A549 (cell line): ENCODE data around the gene GAL3ST2. TPM values are rescaled to one million over a fixed set of nuclear protein-coding genes. Genes with fewer than 3 reads are reported as not detected.

Experiments
- ATAC-seq, 2 experiments: fragments of 200-7000 bp in 1 of 2; fragments of >200 bp in 1 of 2; cut with Nextera tagmentation in 1 of 2; cut with Tn5 transposase in 1 of 2; 3 replicates each; pipeline versions ENCODE4 v1.8.0 to v1.9.1; 2018 to 2020; ENCODE audit warnings: mild to moderate bottlenecking in 1 of 2, moderate library complexity in 1 of 2
- CTCF ChIA-PET: fragments of 300-600 bp; sonication (Branson Sonifier 250); formaldehyde crosslinking; extraction: SDS; loops from one replicate; lab custom pipeline; 2021; ENCODE audit warnings: antibody characterized with exemption, inconsistent platforms; lab: Yijun Ruan, JAX
- POLR2A ChIA-PET: fragments of 350-600 bp; formaldehyde crosslinking; extraction: SDS; loops from one replicate; lab custom pipeline; 2021; ENCODE audit warnings: antibody characterized with exemption, inconsistent platforms; lab: Yijun Ruan, JAX
- DNase-seq, 2 experiments: peaks; one replicate each; pipeline versions ENCODE4 v3.0.0 to v3.0.0-alpha.2; 2011 to 2016; ENCODE audit warnings: low read depth in 1 of 2, low spot score in 1 of 2
- FAIRE-seq: peaks from 2 replicates; lab custom pipeline; 2011; peaks lifted over from hg19 to GRCh38; lab: Jason Lieb, UNC
- H3K27ac ChIP-seq, 2 experiments: fragments of >200 bp; sonication (Bioruptor Twin); formaldehyde crosslinking; 3 replicates each; pipeline ENCODE4 v1.5.1; 2016 to 2017
- H3K4me1 ChIP-seq: fragments of >200 bp; sonication (Bioruptor Twin); formaldehyde crosslinking; 3 replicates; pipeline ENCODE4 v1.6.1; 2016
- H3K4me2 ChIP-seq: fragments of >200 bp; sonication (Bioruptor Twin); formaldehyde crosslinking; 3 replicates; pipeline ENCODE4 v1.6.1; 2016
- H3K4me3 ChIP-seq: fragments of >200 bp; sonication (Bioruptor Twin); formaldehyde crosslinking; 3 replicates; pipeline ENCODE4 v1.5.1; 2016
- H3K9me3 ChIP-seq: fragments of >200 bp; sonication (Bioruptor Twin); formaldehyde crosslinking; 3 replicates; pipeline ENCODE4 v1.6.1; 2016
- CBX2 ChIP-seq: fragments of 200-600 bp; sonication (generic); IDR thresholded peaks from 2 replicates; pipeline ENCODE4 v1.6.1; 2016; ENCODE audit warnings: low read depth, mild to moderate bottlenecking, borderline replicate concordance
- CEBPB ChIP-seq, 2 experiments: fragments of >200 bp in 1 of 2; sonication (Bioruptor Twin) in 1 of 2; formaldehyde crosslinking in 1 of 2; IDR thresholded peaks; 2 replicates each; pipeline ENCODE4 v1.6.1; 2012 to 2016
- CHD2 ChIP-seq: fragments of 150-350 bp; IDR thresholded peaks from 2 replicates; pipeline ENCODE4 v1.6.1; 2014; ENCODE audit warnings: low read length; ENCODE audit not compliant: partially characterized antibody
- CHD4 ChIP-seq: fragments of 200-600 bp; sonication (generic); IDR thresholded peaks from 2 replicates; pipeline ENCODE4 v1.6.1; 2016; ENCODE audit warnings: antibody characterized with exemption, mild to moderate bottlenecking, borderline replicate concordance
- EP300 ChIP-seq, 2 experiments: fragments of >200 bp; sonication (Bioruptor Twin); formaldehyde crosslinking; IDR thresholded peaks; 2 replicates in 1 of 2; 3 replicates in 1 of 2; pipeline ENCODE4 v1.6.1; 2016 to 2017
- FOSB ChIP-seq: fragments of 250-450 bp; sonication (Bioruptor Pico); IDR thresholded peaks from 2 replicates; pipeline ENCODE4 v1.5.0; 2020; ENCODE audit warnings: mild to moderate bottlenecking, moderate library complexity
- FOSL2 ChIP-seq, 2 experiments: fragments of 450-650 bp in 1 of 2; fragments of >200 bp in 1 of 2; sonication (Bioruptor Twin) in 1 of 2; formaldehyde crosslinking; IDR thresholded peaks; 2 replicates each; pipeline versions ENCODE4 v1.5.0 to v1.6.1; 2016 to 2020; ENCODE audit warnings: mild to moderate bottlenecking in 1 of 2, moderate library complexity in 1 of 2
- HDAC2 ChIP-seq: fragments of 200-600 bp; sonication (generic); IDR thresholded peaks from 2 replicates; pipeline ENCODE4 v1.6.1; 2016
- HOXB13 ChIP-seq: fragments of 250-450 bp; sonication (Bioruptor Pico); IDR thresholded peaks from 2 replicates; pipeline ENCODE4 v1.5.0; 2020; ENCODE audit warnings: low read depth, mild to moderate bottlenecking, moderate library complexity
- JUN ChIP-seq, 2 experiments: fragments of >200 bp; sonication (Bioruptor Twin); formaldehyde crosslinking; IDR thresholded peaks; 2 replicates in 1 of 2; 3 replicates in 1 of 2; pipeline ENCODE4 v1.6.1; 2016 to 2017
- KDM1A ChIP-seq: fragments of 200-600 bp; sonication (generic); IDR thresholded peaks from 2 replicates; pipeline ENCODE4 v1.6.1; 2016; ENCODE audit warnings: low read depth, mild to moderate bottlenecking
- KDM5A ChIP-seq: fragments of 200-600 bp; sonication (generic); IDR thresholded peaks from 2 replicates; pipeline ENCODE4 v1.6.1; 2016; ENCODE audit warnings: antibody characterized with exemption, mild to moderate bottlenecking
- MYC ChIP-seq: IDR thresholded peaks from 2 replicates; pipeline ENCODE4 v1.6.1; 2012; ENCODE audit warnings: mild to moderate bottlenecking, inconsistent platforms, low read length, improper control_type of control experiment, borderline replicate concordance
- POLR2AphosphoS2 ChIP-seq: conservative IDR thresholded peaks from 2 replicates; pipeline ENCODE4 v1.6.1; 2012; ENCODE audit warnings: low read length, improper control_type of control experiment, inconsistent platforms
- RNF2 ChIP-seq: fragments of 200-600 bp; sonication (generic); IDR thresholded peaks from 2 replicates; pipeline ENCODE4 v1.6.1; 2016; ENCODE audit warnings: low read depth, mild to moderate bottlenecking, antibody characterized with exemption, moderate library complexity, borderline replicate concordance
- ZC3H11A ChIP-seq: fragments of 450-650 bp; IDR thresholded peaks from 2 replicates; pipeline ENCODE4 v1.6.1; 2014; ENCODE audit warnings: antibody characterized with exemption, mild to moderate bottlenecking
- ZFP36 ChIP-seq: fragments of 450-650 bp; IDR thresholded peaks from 2 replicates; pipeline ENCODE4 v1.6.1; 2014; ENCODE audit warnings: borderline replicate concordance; ENCODE audit not compliant: partially characterized antibody
- ZNF302 ChIP-seq: fragments of 250-450 bp; sonication (Bioruptor Pico); IDR thresholded peaks from 2 replicates; pipeline ENCODE4 v1.9.0; 2021; ENCODE audit warnings: inconsistent platforms, mild to moderate bottlenecking, moderate library complexity
- WGBS: methylation state at CpG from one replicate; pipeline ENCODE4 v1.1.6; 2017; ENCODE audit errors: missing lambda C conversion rate; 5-methylcytosine and 5-hydroxymethylcytosine counted together
- polyA plus RNA-seq, 4 experiments: library from polyadenylated mRNA; depleted of rRNA in 3 of 4; stranded (reverse); fragments of >200 nt; fragmentation: RNase III in 1 of 4; extraction: RNeasy Plus Mini Kit Qiagen cat#74134 plus additional on column Dnase treatment in 1 of 4; gene quantifications; 2 replicates in 3 of 4; 3 replicates in 1 of 4; pipeline ENCODE4 v1.2.3, GENCODE V29; 2011 to 2017
- TF ChIP-seq, protein P1 (sequence below): fragments of 250-450 bp; sonication (Bioruptor Pico); IDR thresholded peaks from 2 replicates; pipeline ENCODE4 v1.5.0; 2021; ENCODE audit warnings: mild to moderate bottlenecking, moderate library complexity, borderline replicate concordance
- TF ChIP-seq, protein P2 (sequence below): fragments of >200 bp; sonication (Bioruptor Twin); formaldehyde crosslinking; IDR thresholded peaks from 3 replicates; pipeline ENCODE4 v1.5.1; 2016
- TF ChIP-seq, protein P3 (sequence below): IDR thresholded peaks from 2 replicates; pipeline ENCODE4 v1.6.1; 2012
- TF ChIP-seq, protein P4 (sequence below): fragments of 450-650 bp; IDR thresholded peaks from 2 replicates; pipeline ENCODE4 v1.6.1; 2014; ENCODE audit warnings: antibody characterized with exemption

Gene GAL3ST2
- polyA plus RNA-seq, 2 of the 4 experiments (the other 2 are of a cell fraction): 0.61 TPM; not detected in 1

DNA sequence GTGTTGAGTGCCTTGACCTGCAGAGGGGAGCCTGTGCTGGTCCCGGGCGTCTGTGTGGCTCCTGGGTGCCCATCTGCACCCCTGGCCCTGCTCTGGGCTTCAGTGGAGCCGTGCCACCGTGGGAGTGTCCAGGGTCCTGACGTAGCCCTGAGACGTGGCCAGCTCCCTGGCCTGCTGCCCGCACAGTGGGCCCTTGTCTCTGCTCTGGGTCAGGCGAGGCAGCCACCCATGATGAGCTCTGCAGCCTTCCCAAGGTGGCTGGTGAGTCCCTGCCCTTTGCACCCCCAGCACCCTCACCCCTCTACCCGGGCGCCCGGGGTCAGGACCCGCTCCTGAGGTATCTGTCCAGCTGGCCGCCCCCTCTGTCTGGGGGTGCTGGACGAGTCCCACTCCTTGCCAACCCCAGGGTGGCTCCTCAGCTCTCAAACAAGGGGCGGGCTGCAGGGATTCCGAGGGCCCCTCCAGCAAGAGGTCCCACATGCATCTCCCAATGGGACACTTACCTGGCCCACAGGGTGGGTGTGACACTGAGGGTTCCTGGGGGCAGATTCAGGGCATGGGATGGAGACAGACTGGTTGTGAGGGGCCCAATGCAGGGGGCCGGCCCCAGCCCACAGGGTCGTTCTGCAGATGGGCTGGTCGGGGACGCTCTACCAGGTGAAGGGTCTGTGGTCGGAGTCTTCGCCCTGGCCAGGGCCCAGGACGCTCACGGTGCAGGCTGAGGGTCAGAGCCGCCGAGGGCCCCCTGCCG lies 34.8 kb downstream of the GAL3ST2 start:
- ATAC-seq (peak in 1 of 2 experiments; percentile 5; a peak in 2 of 6 replicates), FAIRE-seq (no peak), DNase-seq (no peak)
- Histone ChIP-seq H3K4me3 (no peak overlapping the region), H3K9me3 (no peaks in the 10 kb centered on the region), H3K4me2 (no peak overlapping the region), H3K4me1 (no peaks in the 10 kb centered on the region), H3K27ac (no peak overlapping the region)
- 100% methylated on average over 2 of the region's 27 CpGs for WGBS
- ChIA-PET CTCF (interaction anchor here (1.0 kb wide), 1 partner anchor 15 kb away, joined by 3 read pairs; no protein-coding TSS in a partner anchor), POLR2A (no interaction called here)
- TF ChIP-seq ZNF302 (no peak), CBX2 (no peak), FOSL2 (IDR thresholded peaks at IDR 0.05) (no peak), FOSL2 (CRISPR knock-in tag; IDR thresholded peaks at IDR 0.05) (no peak), HOXB13 (CRISPR knock-in tag) (no peak), ZFP36 (no peak), MYC (no peak)
- TF ChIP-seq, protein P1, sequence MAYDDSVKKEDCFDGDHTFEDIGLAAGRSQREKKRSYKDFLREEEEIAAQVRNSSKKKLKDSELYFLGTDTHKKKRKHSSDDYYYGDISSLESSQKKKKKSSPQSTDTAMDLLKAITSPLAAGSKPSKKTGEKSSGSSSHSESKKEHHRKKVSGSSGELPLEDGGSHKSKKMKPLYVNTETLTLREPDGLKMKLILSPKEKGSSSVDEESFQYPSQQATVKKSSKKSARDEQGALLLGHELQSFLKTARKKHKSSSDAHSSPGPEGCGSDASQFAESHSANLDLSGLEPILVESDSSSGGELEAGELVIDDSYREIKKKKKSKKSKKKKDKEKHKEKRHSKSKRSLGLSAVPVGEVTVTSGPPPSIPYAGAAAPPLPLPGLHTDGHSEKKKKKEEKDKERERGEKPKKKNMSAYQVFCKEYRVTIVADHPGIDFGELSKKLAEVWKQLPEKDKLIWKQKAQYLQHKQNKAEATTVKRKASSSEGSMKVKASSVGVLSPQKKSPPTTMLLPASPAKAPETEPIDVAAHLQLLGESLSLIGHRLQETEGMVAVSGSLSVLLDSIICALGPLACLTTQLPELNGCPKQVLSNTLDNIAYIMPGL (CRISPR knock-in tag): no peak

DNA sequence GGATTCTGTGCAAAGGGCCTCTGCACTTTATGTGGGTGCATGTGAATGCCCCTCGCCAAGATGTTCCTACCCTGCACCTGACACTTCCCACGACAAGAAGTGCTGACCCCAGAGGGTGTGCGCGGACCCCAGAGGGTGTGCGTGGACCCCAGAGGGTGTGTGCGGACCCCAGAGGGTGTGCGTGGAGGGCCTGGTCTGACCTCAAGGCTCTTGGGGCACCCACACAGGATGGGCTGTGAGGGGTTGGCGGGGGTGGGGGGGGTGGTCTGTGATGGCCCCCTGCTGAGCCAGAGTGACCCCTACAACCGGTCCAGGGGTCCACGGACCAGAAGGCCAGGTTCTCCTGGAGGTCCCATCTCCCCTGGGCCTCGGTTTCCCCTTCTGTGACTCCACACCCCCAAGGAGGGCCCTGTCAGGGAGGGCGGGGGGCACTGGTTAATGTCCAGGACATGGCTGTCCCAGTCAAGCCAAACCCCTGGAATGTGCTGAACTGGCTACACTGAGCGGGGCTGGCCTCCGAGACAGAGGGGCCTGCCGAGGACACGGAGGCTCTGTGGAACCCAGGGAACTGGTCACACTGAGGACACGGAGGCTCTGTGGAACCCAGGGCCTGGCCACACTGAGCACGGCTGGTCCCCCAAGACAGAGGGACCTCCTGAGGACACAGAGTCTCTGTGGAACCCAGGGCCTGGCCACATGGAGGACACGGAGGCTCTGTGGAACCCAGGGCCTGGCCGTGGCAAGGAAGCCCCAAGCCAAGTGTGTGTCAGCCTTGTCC lies 35.5 kb downstream of the GAL3ST2 start:
- H3K27ac ChIP-seq: no peak overlapping the region
- no peak for FAIRE-seq
- no peak for TF ChIP-seq KDM1A
- no peak for TF ChIP-seq RNF2
- no peak for TF ChIP-seq JUN (IDR thresholded peaks at IDR 0.05)
- no peak for TF ChIP-seq FOSB
- no peak for TF ChIP-seq CHD4
- no peak for TF ChIP-seq EP300 (IDR thresholded peaks at IDR 0.05)
- no peak for TF ChIP-seq CHD2
- TF ChIP-seq, protein P2, sequence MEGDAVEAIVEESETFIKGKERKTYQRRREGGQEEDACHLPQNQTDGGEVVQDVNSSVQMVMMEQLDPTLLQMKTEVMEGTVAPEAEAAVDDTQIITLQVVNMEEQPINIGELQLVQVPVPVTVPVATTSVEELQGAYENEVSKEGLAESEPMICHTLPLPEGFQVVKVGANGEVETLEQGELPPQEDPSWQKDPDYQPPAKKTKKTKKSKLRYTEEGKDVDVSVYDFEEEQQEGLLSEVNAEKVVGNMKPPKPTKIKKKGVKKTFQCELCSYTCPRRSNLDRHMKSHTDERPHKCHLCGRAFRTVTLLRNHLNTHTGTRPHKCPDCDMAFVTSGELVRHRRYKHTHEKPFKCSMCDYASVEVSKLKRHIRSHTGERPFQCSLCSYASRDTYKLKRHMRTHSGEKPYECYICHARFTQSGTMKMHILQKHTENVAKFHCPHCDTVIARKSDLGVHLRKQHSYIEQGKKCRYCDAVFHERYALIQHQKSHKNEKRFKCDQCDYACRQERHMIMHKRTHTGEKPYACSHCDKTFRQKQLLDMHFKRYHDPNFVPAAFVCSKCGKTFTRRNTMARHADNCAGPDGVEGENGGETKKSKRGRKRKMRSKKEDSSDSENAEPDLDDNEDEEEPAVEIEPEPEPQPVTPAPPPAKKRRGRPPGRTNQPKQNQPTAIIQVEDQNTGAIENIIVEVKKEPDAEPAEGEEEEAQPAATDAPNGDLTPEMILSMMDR: no peak
- no peak for TF ChIP-seq ZC3H11A
- TF ChIP-seq HDAC2: no peak
- TF ChIP-seq FOSL2 (IDR thresholded peaks at IDR 0.05): no peak
- TF ChIP-seq FOSL2 (CRISPR knock-in tag; IDR thresholded peaks at IDR 0.05): no peak
- no peak for TF ChIP-seq POLR2AphosphoS2
- TF ChIP-seq, protein P3, sequence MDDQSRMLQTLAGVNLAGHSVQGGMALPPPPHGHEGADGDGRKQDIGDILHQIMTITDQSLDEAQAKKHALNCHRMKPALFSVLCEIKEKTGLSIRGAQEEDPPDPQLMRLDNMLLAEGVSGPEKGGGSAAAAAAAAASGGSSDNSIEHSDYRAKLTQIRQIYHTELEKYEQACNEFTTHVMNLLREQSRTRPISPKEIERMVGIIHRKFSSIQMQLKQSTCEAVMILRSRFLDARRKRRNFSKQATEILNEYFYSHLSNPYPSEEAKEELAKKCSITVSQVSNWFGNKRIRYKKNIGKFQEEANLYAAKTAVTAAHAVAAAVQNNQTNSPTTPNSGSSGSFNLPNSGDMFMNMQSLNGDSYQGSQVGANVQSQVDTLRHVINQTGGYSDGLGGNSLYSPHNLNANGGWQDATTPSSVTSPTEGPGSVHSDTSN: no peak
- TF ChIP-seq, protein P4, sequence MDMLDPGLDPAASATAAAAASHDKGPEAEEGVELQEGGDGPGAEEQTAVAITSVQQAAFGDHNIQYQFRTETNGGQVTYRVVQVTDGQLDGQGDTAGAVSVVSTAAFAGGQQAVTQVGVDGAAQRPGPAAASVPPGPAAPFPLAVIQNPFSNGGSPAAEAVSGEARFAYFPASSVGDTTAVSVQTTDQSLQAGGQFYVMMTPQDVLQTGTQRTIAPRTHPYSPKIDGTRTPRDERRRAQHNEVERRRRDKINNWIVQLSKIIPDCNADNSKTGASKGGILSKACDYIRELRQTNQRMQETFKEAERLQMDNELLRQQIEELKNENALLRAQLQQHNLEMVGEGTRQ: no peak
- no peak for TF ChIP-seq KDM5A
- no peak for TF ChIP-seq MYC
- no peak for TF ChIP-seq CEBPB (IDR thresholded peaks at IDR 0.05)
- H3K9me3 ChIP-seq: no peaks in the 10 kb centered on the region
- ATAC-seq: no peak
- no peaks in the 10 kb centered on the region for H3K4me1 ChIP-seq
- WGBS: 76% methylated on average over 14 of the region's 20 CpGs
- H3K4me2 ChIP-seq: no peak overlapping the region
- no peak for DNase-seq
- no peak overlapping the region for H3K4me3 ChIP-seq
- CTCF ChIA-PET: no interaction called here
- POLR2A ChIA-PET: no interaction called here
